Right hindlimb (tissue), 1 donor: ENCODE results near the gene GLDN.
A peak's percentile ranks its signal among the peaks of the same experiment; 100 is the strongest.

ENCODE experiments used
- DNase-seq: peaks from one replicate; pipeline ENCODE4 v3.0.0-alpha.2; 2018

The GLDN gene

DNA sequence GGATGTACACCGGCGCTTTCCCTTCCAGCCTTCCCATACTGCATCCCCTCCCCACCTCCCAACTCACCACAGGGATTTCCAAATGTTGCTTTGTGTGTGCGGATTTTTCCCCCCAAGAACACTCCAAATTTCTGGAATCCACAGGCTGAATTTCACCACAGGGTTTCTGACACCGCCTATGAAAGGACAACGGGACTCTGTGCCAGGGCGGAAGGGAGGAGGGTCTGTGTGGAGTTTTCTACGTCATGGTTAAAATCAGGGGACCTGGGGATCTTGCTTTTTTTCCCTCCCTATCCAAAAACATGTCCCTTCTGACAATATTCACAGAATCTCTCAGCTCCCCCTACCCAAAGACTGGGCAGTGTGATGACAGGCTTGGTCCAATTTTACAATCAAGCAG lies 17.7 kb upstream of the GLDN start:
- DNase-seq: no peak

GRCh38 chr15:51325167-51325566 lies 16.3 kb upstream of the GLDN start:
- no peak for DNase-seq

DNA sequence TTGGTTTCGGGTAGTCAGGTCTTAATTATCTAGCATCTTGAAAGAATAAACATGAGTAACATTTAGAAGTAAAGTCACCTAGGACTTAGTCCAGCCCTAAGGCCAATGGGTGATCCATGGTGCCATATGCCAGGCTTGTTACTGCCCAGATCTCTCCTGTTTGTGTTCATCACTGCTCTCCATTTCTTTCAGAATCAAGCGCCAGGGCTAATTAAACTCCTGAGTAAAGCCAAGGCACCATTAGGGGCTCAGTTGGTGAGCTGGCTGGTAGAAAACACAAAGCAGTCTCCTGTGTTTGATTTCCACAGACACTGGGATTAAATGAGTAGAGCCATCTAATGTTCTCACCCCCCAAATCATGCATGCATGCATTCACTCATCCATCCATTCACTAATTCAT lies 14.4 kb upstream of the GLDN start:
- no peak for DNase-seq

DNA sequence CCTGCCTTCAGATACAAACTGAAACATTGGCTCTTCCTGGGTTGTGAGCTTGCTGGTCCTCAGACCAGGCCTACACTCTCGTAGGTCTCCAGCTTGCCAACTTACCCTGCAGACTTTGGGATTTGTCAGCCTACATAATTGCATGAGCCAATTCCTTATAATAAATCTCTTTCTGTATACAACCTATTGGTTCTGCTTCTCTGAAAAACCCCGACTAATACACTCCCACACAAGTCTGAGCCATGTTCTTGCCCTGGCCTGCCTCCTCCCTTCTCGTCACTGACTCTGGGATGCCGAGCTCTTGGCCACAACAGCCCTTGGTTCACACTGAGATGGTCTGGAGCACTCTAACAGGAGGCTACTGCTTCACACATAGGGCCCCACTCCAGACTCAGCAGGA lies 12.5 kb upstream of the GLDN start:
- no peak for DNase-seq

- no peak for DNase-seq
These were observed 10.3 kb upstream of the GLDN start for GRCh38 chr15:51331141-51331540.

GRCh38 chr15:51332206-51333147 lies 9.0 kb upstream of the GLDN start:
- DNase-seq: no peak

DNA sequence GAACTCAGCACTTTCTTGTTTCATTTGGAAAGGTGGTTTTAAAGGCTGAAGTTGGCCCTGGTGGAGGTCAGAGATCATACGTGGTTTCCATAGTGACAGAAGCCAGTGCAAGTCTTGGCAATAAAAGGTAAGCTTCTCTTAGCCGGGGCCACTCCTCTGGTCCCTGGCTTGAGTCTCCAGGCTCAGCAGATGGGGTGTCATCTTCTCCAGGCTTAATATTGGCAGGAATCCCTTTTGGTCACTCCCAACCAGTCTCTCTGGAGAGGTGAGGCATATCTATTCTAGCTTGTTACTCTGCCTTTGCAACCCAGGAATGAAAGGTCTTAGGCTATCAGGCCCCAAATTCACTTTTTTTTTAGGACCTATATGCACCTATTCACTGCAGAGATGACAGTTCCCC lies 7.9 kb upstream of the GLDN start:
- no peak for DNase-seq

DNA sequence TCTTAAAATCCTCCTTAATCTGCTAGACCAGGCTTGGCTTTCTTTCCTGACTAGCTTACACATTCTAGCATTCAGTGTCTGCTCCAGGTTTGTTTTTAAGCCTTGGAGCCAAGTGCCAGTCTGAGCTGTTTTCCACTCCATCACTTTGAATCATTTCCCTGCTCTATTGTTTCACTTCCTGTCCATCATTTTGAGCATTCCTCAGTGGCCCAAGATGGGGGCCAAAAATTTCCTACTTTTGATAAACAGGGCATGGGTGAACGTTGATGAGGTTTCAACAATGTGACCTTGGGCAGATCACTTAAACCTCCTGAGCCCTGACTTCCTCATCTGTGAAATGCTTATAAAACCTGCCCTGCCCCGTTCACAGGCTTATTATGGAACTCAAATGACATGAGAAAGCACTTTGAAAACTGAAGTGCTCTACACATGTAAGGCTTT lies 7.4 kb upstream of the GLDN start:
- DNase-seq: no peak

- no peak for DNase-seq
These were observed 6.4 kb upstream of the GLDN start for GRCh38 chr15:51335087-51335486.

GRCh38 chr15:51335538-51336410 lies 5.7 kb upstream of the GLDN start:
- no peak for DNase-seq

- DNase-seq: no peak
These were observed 3.0 kb upstream of the GLDN start, which contains the start of gene CYP19A1 for GRCh38 chr15:51338496-51338895. TSS of gene CYP19A1 (minus strand) at chr15:51338596. CDS start at chr15:51242912, 95,684 bp downstream.

DNA sequence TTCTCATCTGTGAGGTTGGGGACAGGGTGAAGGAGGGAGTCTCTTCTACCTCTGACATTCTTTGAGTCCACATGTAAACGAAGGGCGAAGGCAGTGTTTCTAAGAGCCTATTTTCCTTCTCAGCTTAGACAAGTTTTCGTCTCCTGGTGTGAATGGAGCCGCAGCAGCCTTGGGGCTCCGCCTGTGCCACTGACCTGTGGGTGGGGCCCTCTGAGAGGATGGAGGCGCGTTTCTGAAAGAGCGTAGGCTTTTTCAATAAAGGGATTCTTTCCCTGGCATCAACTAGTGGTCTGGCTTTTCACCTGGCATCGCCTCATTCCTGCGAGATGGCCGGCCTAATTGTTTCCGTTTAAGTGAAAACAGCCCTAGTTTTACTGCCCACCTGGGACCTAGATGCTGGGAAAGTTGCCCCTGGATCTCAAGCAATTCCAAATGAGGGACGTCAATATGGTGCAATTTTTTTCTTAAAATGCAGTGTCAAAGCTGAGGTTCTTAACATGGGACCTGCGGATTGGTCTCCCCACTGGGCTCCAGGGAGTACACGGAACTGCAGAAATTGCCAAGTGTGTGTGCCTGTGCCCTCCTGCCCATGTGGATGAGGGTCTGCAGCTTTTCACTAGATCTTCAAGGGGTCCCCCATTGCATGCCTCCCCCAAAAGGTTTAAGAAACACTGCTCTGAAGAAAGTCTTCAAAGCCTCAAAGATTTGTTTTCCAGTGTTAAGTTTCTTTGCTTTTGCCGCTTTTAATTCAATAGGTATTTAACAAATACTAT lies 958 bp downstream of the GLDN start:
- peak; percentile 53 for DNase-seq

DNA sequence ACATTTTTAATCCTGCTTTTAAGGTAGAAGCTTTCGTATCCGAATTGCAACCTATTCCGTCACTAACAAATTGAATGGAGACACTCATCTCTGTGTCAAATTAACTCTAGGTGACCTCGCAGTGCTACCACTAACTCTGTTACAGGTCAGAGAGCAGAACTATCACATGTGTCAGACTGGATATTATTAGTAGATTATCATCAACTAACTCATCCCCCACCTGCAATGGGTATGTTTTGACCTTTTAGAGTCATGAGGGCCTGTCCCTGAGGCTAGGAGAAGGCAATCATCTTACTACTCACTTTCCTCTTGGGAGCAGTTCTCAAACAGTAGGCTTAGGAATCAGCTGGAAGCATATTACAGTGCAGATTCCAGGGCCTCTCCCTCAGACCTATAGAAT lies 2.0 kb downstream of the GLDN start:
- no peak for DNase-seq

GRCh38 chr15:51346136-51346535 lies 4.7 kb downstream of the GLDN start:
- DNase-seq: no peak

GRCh38 chr15:51348688-51349087 lies 7.2 kb downstream of the GLDN start:
- DNase-seq: no peak

DNA sequence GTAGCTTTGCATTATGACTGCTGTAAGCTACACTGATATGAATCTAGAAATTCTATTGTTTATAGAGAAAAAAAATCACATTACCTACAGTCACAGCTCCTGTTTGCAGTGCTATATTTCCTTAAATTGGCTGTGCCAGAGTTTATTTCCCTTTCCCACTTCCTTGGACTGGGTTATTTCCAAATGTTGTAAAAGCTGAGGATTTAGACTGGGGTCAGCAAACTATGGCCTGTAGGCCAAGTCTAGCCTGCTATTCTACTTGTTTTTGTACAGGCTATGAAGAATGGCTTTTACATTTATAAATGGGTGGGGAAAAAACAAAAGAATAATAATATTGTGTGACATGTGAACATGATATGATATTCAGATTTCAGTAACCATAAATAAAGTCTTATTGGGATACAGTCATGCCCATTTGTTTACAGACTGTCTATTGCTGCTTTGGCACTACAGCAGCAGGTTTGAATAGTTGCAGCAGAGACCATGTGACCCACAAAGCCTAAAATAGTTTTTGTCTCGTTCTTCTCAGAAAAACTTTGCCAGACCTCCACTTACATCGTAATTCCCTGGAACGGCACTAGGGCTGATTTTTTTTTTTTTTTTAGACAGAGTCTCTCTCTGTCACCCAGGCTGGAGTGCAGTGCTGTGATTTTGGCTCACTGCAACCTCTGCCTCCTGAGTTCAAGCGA lies 7.8 kb downstream of the GLDN start:
- no peak for DNase-seq

GRCh38 chr15:51350723-51351122 lies 9.3 kb downstream of the GLDN start:
- no peak for DNase-seq

GRCh38 chr15:51353976-51354375 lies 12.5 kb downstream of the GLDN start:
- no peak for DNase-seq

DNA sequence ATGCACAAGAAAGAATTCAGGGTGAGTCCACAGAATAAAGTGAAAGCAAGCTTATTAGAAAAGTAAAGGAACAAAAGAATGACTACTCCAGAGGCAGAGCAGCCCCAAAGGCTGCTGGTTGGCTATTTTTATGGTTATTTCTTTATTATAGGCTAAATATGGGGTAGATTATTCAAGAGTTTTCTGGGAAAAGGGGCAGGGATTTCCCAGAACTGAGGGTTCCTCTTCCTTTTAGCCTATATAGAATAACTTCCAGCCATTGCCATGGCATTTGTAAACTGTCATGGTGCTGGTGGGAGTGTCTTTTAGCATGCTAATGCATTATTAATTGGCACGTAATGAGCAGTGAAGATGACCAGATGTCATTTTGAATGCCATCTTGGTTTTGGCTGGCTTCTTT lies 13.6 kb downstream of the GLDN start:
- DNase-seq: no peak

DNA sequence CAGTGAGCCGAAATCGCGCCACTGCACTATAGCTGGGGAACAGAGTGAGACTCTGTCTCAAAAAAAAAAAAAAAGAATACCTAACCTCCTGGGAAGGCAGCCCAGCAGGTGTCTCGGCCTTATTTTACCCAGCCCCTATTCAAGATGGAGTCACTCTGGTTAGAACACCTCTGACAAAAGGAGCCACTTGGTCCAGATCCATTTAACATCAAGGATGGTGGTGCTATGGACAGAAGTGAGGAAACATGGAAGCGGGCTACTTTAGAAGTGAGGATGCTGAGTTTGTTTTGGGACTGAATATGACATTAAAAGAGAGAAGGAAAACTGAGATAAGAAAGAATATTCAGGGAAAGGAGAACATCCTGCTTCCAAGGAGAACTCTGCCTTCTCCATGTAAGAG lies 14.7 kb downstream of the GLDN start:
- DNase-seq: no peak

DNA sequence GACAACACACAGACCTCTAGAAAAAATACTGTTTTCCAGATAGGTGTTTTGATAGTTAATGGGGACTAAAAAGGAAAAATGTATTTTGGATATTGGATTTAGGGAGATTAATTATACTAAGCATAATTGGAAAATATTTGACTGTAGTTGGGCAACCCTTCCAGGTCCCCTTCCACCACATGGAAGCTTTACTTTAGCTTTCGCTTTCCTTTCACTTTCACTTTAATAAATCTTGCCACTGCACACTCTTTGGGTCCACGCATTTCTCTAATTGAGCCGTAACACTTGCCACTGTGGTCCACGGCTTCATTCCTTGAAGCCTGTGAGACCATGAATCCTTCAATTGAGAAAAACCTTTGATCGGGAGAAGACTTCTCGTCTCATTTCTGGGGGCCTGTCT lies 15.5 kb downstream of the GLDN start:
- no peak for DNase-seq

DNA sequence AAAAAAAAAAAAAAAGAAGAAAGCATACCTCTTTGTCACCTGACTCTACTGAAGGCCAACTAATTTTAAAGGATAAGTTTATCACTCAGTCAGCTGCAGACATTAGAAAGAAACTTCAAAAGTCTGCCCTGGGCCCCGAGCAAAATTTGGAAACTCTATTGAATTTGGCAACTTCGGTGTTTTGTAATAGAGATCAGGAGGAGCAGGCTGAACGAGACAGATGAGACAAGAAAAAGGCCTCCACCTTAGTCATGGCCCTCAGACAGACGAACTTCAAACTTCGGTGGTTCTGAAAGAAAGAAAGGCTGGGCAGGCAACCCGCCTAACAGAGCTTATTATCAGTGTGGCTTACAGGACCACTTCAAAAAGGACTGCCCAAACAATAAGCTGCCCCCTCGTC lies 18.5 kb downstream of the GLDN start:
- no peak for DNase-seq
